SK-N-SH (cell line): ENCODE data around the gene FGFRL1. TPM values are rescaled to one million over a fixed set of nuclear protein-coding genes. Genes with fewer than 3 reads are reported as not detected.

ENCODE experiments used
- CTCF ChIA-PET: fragments of 300-600, 350-600 bp; formaldehyde crosslinking; extraction: SDS; loops from one replicate; lab custom pipeline; 2021; lab: Yijun Ruan, JAX
- POLR2A ChIA-PET: fragments of 350-600 bp; sonication (Branson Sonifier 250); formaldehyde crosslinking; extraction: SDS; loops from one replicate; lab custom pipeline; 2020; ENCODE audit warnings: antibody characterized with exemption, inconsistent platforms; lab: Yijun Ruan, JAX
- DNase-seq: peaks from one replicate; pipeline ENCODE4 v3.0.0; 2012
- H2AFZ ChIP-seq: fragments of 200-600 bp; sonication (generic); 2 replicates; pipeline ENCODE4 v1.8.1; 2016; ENCODE audit warnings: antibody characterized with exemption, mild to moderate bottlenecking, low read depth
- H3F3A ChIP-seq: fragments of 200-600 bp; sonication (generic); replicated peaks from 2 replicates; pipeline ENCODE3; 2016; ENCODE audit warnings: antibody characterized with exemption, mild to moderate bottlenecking; ENCODE audit not compliant: insufficient read depth
- H3K27ac ChIP-seq, 2 experiments: fragments of 200-500 bp in 1 of 2; fragments of 200-600 bp in 1 of 2; sonication (Bioruptor generic) in 1 of 2; sonication (generic), shearing (Covaris generic) in 1 of 2; 2 replicates each; pipeline versions ENCODE4 v1.5.1 to v1.6.1; 2014 to 2016; ENCODE audit warnings: low read depth in 2 of 2, inconsistent platforms in 1 of 2, low read length in 1 of 2, mild to moderate bottlenecking in 1 of 2, mixed read lengths in 1 of 2
- H3K27me3 ChIP-seq: fragments of 200-600 bp; sonication (generic), shearing (Covaris generic); 2 replicates; pipeline ENCODE4 v1.6.1; 2016; ENCODE audit warnings: mixed run types; ENCODE audit not compliant: insufficient read depth
- H3K36me3 ChIP-seq, 2 experiments: fragments of 200-500 bp in 1 of 2; fragments of 200-600 bp in 1 of 2; sonication (Bioruptor generic) in 1 of 2; sonication (generic) in 1 of 2; replicated peaks in 1 of 2; 2 replicates each; pipeline versions ENCODE3 to v1.5.1; 2014 to 2016; ENCODE audit warnings: low read length in 1 of 2, mild to moderate bottlenecking in 1 of 2; ENCODE audit not compliant: insufficient read depth in 2 of 2, control insufficient read depth in 1 of 2
- H3K4me1 ChIP-seq, 2 experiments: fragments of 200-500 bp in 1 of 2; fragments of 200-600 bp in 1 of 2; sonication (Bioruptor generic) in 1 of 2; sonication (generic), shearing (Covaris generic) in 1 of 2; 2 replicates each; pipeline versions ENCODE4 v1.5.1 to v1.6.1; 2014 to 2016; ENCODE audit warnings: low read depth in 1 of 2, low read length in 1 of 2, mixed run types in 1 of 2; ENCODE audit not compliant: insufficient read depth in 2 of 2, control insufficient read depth in 1 of 2
- H3K4me2 ChIP-seq: fragments of 200-600 bp; sonication (generic), shearing (Covaris generic); 2 replicates; pipeline ENCODE4 v1.6.1; 2017; ENCODE audit warnings: mixed run types
- H3K4me3 ChIP-seq, 2 experiments: fragments of 200-500 bp in 1 of 2; fragments of 200-600 bp in 1 of 2; sonication (Bioruptor generic) in 1 of 2; sonication (generic), shearing (Covaris generic) in 1 of 2; 2 replicates each; pipeline versions ENCODE4 v1.5.1 to v1.8.1; 2014 to 2016; ENCODE audit warnings: low read depth in 2 of 2, inconsistent platforms in 1 of 2, low read length in 1 of 2, mild to moderate bottlenecking in 1 of 2, mixed read lengths in 1 of 2, moderate library complexity in 1 of 2
- H3K79me2 ChIP-seq: fragments of 200-600 bp; sonication (generic); 2 replicates; pipeline ENCODE4 v1.8.1; 2017; ENCODE audit warnings: mild to moderate bottlenecking; ENCODE audit not compliant: insufficient read depth
- H3K9ac ChIP-seq: fragments of 200-600 bp; sonication (generic); 2 replicates; pipeline ENCODE4 v1.6.1; 2017; ENCODE audit warnings: mixed run types
- H3K9me2 ChIP-seq: fragments of 200-600 bp; sonication (generic); 2 replicates; pipeline ENCODE4 v1.6.1; 2017; ENCODE audit warnings: mixed run types
- H3K9me3 ChIP-seq: fragments of 200-600 bp; sonication (generic); 2 replicates; pipeline ENCODE4 v1.6.1; 2017; ENCODE audit warnings: mixed run types, mild to moderate bottlenecking, moderate library complexity
- H4K20me1 ChIP-seq: fragments of 200-600 bp; sonication (generic); 2 replicates; pipeline ENCODE4 v1.6.1; 2017; ENCODE audit warnings: mild to moderate bottlenecking, mixed run types; ENCODE audit not compliant: insufficient read depth
- CHD2 ChIP-seq: fragments of 150-350 bp; IDR thresholded peaks from 2 replicates; pipeline ENCODE4 v1.6.1; 2018; ENCODE audit warnings: low read length; ENCODE audit not compliant: partially characterized antibody
- EP300 ChIP-seq, 2 experiments: IDR thresholded peaks; 2 replicates each; pipeline versions ENCODE4 v1.4.0 to v1.6.1; 2012; ENCODE audit warnings: borderline replicate concordance in 1 of 2, low read depth in 1 of 2, low read length in 1 of 2
- FOXJ3 ChIP-seq: sonication (generic); formaldehyde crosslinking; IDR thresholded peaks from 2 replicates; pipeline ENCODE4 v1.5.1; 2020; ENCODE audit warnings: mild to moderate bottlenecking, missing genetic modification reagents
- GABPA ChIP-seq: IDR thresholded peaks from 2 replicates; pipeline ENCODE4 v1.4.0; 2012; ENCODE audit warnings: low read depth, mild to moderate bottlenecking
- JUND ChIP-seq: IDR thresholded peaks from 2 replicates; pipeline ENCODE4 v1.4.0; 2012
- MEF2A ChIP-seq: IDR thresholded peaks from 2 replicates; pipeline ENCODE4 v1.4.0; 2012; ENCODE audit warnings: low read depth, borderline replicate concordance
- MXI1 ChIP-seq: IDR thresholded peaks from 2 replicates; pipeline ENCODE4 v1.6.1; 2012; ENCODE audit warnings: mild to moderate bottlenecking, low read depth, low read length, improper control_type of control experiment
- NFIC ChIP-seq: IDR thresholded peaks from 2 replicates; pipeline ENCODE4 v1.4.0; 2012; ENCODE audit warnings: borderline replicate concordance
- POLR2AphosphoS5 ChIP-seq: IDR thresholded peaks from 2 replicates; pipeline ENCODE4 v1.6.1; 2012; ENCODE audit warnings: low read depth, low read length
- RAD21 ChIP-seq: IDR thresholded peaks from 2 replicates; pipeline ENCODE4 v1.6.1; 2012; ENCODE audit warnings: mild to moderate bottlenecking, low read length
- RFX5 ChIP-seq: IDR thresholded peaks from 2 replicates; pipeline ENCODE4 v1.6.1; 2012; ENCODE audit warnings: mild to moderate bottlenecking, improper control_type of control experiment, low read length
- SIN3A ChIP-seq: IDR thresholded peaks from 2 replicates; pipeline ENCODE4 v1.6.1; 2012; ENCODE audit warnings: low read depth, mild to moderate bottlenecking, low read length, moderate library complexity, borderline replicate concordance
- SMC3 ChIP-seq: IDR thresholded peaks from 2 replicates; pipeline ENCODE4 v1.6.1; 2012; ENCODE audit warnings: low read depth, low read length, improper control_type of control experiment
- TAF1 ChIP-seq: IDR thresholded peaks from 2 replicates; pipeline ENCODE4 v1.6.1; 2012; ENCODE audit warnings: low read depth, mild to moderate bottlenecking, low read length, moderate library complexity, borderline replicate concordance
- TEAD4 ChIP-seq: IDR thresholded peaks from 2 replicates; pipeline ENCODE4 v1.4.0; 2012; ENCODE audit warnings: mild to moderate bottlenecking, borderline replicate concordance; ENCODE audit not compliant: insufficient read depth
- YY1 ChIP-seq: IDR thresholded peaks from 2 replicates; pipeline ENCODE4 v1.4.0; 2012; ENCODE audit warnings: low read depth, mild to moderate bottlenecking
- WGBS: methylation state at CpG from one replicate; pipeline ENCODE4 v1.1.6; 2017; ENCODE audit warnings: low lambda C conversion rate; 5-methylcytosine and 5-hydroxymethylcytosine counted together
- polyA plus RNA-seq, 3 experiments: library from polyadenylated mRNA; depleted of rRNA; stranded (reverse); fragments of >200 nt; gene quantifications; 2 replicates each; pipeline ENCODE4 v1.2.3, GENCODE V29; 2012
- TF ChIP-seq, protein P1 (sequence below): IDR thresholded peaks from 2 replicates; pipeline ENCODE4 v1.4.0; 2012; ENCODE audit warnings: low read depth, borderline replicate concordance

Gene FGFRL1
- polyA plus RNA-seq, 1 of the 3 experiments (the other 2 are of a cell fraction) = 22.5 TPM

DNA sequence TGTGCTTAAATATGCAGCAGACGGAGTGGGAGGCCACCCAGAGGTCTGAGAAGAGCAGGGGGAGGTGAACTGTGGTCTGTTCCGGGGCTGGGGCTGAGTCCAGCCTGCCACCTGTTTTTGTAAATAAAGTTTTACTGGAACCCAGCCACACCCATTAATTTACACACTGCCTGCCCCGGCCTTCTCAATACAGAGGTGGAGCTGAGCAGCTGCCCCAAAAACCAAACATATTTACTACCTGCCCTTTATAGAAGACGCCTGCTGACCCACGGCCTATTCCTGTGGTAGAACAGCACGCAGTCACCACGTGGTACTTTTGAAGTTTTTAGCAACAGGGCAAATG is 45.9 kb downstream of the FGFRL1 start:
- H3K9ac ChIP-seq = no peak overlapping the region
- no peaks in the 10 kb centered on the region for H3K9me2 ChIP-seq
- no peaks in the 10 kb centered on the region for H4K20me1 ChIP-seq
- H3K9me3 ChIP-seq = no peaks in the 10 kb centered on the region
- no peak for DNase-seq
- no peak overlapping the region for H3K27ac ChIP-seq
- no peaks in the 10 kb centered on the region for H3F3A ChIP-seq
- no peaks in the 10 kb centered on the region for H3K36me3 ChIP-seq
- no peak overlapping the region for H2AFZ ChIP-seq
- peaks cover 82% of the 10 kb centered on the region for H3K27me3 ChIP-seq
- no peaks in the 10 kb centered on the region; a peak in 2 of 4 replicates for H3K4me1 ChIP-seq
- TF ChIP-seq SIN3A (no peak), JUND (no peak), MXI1 (no peak), POLR2AphosphoS5 (no peak), FOXJ3 (CRISPR knock-in tag) (no peak), RFX5 (no peak), CHD2 (no peak), RAD21 (no peak), YY1 (no peak), MEF2A (no peak), NFIC (no peak), EP300 (IDR thresholded peaks at IDR 0.05; ENCODE audit: borderline replicate concordance in 1 of 2, low read depth in 1 of 2, low read length in 1 of 2) (no peak)
- TF ChIP-seq, protein P1, sequence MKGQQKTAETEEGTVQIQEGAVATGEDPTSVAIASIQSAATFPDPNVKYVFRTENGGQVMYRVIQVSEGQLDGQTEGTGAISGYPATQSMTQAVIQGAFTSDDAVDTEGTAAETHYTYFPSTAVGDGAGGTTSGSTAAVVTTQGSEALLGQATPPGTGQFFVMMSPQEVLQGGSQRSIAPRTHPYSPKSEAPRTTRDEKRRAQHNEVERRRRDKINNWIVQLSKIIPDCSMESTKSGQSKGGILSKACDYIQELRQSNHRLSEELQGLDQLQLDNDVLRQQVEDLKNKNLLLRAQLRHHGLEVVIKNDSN = no peak
- WGBS = 50% methylated on average over 7 of the region's 7 CpGs
- POLR2A ChIA-PET = no interaction called here
- no peak overlapping the region for H3K4me2 ChIP-seq
- no peaks in the 10 kb centered on the region for H3K79me2 ChIP-seq
- CTCF ChIA-PET = no interaction called here
- H3K4me3 ChIP-seq = no peak overlapping the region

DNA sequence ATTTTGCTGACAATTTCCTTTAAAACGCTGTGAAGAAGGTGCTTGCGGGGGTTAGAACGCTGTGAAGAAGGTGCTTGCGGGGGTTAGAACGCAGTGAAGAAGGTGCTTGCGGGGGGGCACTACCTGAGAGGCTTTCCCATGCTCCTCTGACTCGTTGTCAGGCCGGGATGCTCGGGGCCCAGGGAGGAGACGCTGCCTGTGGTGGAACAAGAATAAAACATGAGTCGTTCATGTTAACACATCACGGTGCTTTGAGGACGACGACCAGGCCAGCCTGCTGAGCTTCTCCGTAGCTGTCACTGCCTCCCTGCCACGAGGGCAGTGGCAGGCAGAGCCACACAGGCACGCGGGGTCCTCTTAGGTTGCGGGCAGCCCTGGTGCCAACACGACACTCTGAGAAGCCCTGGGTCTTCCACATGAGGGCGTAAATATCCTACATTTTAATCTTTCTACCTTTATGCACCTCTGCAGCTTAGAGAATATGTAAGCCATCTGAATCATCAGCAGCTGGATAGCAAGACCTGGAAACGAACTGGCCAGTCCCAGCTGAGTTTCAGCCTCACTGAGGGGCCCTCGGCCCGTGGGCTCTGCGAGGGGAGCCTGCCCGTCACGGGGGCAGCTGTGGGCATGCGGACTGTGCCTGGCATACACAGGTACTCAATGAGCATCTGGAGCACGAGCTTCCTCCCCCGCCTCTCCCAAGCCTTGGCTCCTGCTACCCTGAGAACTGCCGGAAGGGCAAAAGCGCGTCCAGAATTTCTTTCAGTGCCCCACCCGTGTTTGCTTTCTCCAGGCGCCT is 47.0 kb downstream of the FGFRL1 start:
- H3K9me2 ChIP-seq = no peaks in the 10 kb centered on the region
- no peak for DNase-seq
- H3K27ac ChIP-seq = no peak overlapping the region
- no peaks in the 10 kb centered on the region for H3K9me3 ChIP-seq
- H3K9ac ChIP-seq = no peak overlapping the region
- no peaks in the 10 kb centered on the region; a peak in 2 of 4 replicates for H3K4me1 ChIP-seq
- TF ChIP-seq TEAD4 (no peak), RAD21 (no peak), JUND (no peak), SMC3 (no peak), CHD2 (no peak), YY1 (no peak), TAF1 (no peak), GABPA (no peak), MXI1 (no peak)
- H3K36me3 ChIP-seq = no peaks in the 10 kb centered on the region
- H4K20me1 ChIP-seq = no peaks in the 10 kb centered on the region
- H3F3A ChIP-seq = no peaks in the 10 kb centered on the region
- H3K79me2 ChIP-seq = no peaks in the 10 kb centered on the region
- ChIA-PET CTCF (interaction anchor here (0.6 kb wide), 1 partner anchor 648 kb away, joined by 3 read pairs; no protein-coding TSS in a partner anchor), POLR2A (no interaction called here)
- WGBS = 41% methylated on average over 24 of the region's 35 CpGs
- no peak overlapping the region for H3K4me2 ChIP-seq
- no peak overlapping the region for H3K4me3 ChIP-seq
- H2AFZ ChIP-seq = no peak overlapping the region
- peaks cover 81% of the 10 kb centered on the region for H3K27me3 ChIP-seq
